Fibroblast of skin of back (primary cell): Measurements from ENCODE around the gene PCDHB11.
"Not testable (repeated sequence)": the region's sequence is repeated elsewhere in the genome, so short reads cannot be mapped to it uniquely, and the experiment has no call there.

Experiments
- DNase-seq: peaks from one replicate; pipeline ENCODE4 v3.0.0-alpha.2; 2013

The PCDHB11 gene

GRCh38 chr5:141186897-141187512 is 12.4 kb upstream of the PCDHB11 start, which contains the start of gene PCDHB9:
PCDHB9 (plus strand) TSS chr5:141187161; CDS start chr5:141187319, 158 bp downstream.
- peak; percentile 7 for DNase-seq

- not testable (repeated sequence) for DNase-seq
These were observed 10.7 kb upstream of the PCDHB11 start for GRCh38 chr5:141188682-141189081.

GRCh38 chr5:141189131-141189530 is 10.3 kb upstream of the PCDHB11 start:
- DNase-seq: not testable (repeated sequence)

GRCh38 chr5:141192110-141192725 is 7.2 kb upstream of the PCDHB11 start, which contains the start of gene PCDHB10:
PCDHB10 (plus strand) TSS chr5:141192353; CDS start chr5:141192553, 200 bp downstream.
- DNase-seq: peak; percentile 7

- DNase-seq: not testable (repeated sequence)
These were observed 5.1 kb upstream of the PCDHB11 start for GRCh38 chr5:141194332-141194731.

GRCh38 chr5:141196363-141196762 is 3.1 kb upstream of the PCDHB11 start:
- no peak for DNase-seq

- DNase-seq: not testable (repeated sequence)
These were observed 1.7 kb downstream of the PCDHB11 start for GRCh38 chr5:141201126-141201525.

- not testable (repeated sequence) for DNase-seq
These were observed 2.2 kb downstream of the PCDHB11 start for GRCh38 chr5:141201646-141202045.

GRCh38 chr5:141208478-141208877 is 9.1 kb downstream of the PCDHB11 start, which contains the start of gene PCDHB12:
PCDHB12 (plus strand) TSS chr5:141208719; CDS start chr5:141208908, 189 bp downstream.
- no peak for DNase-seq

- not testable (repeated sequence) for DNase-seq
These were observed 10.9 kb downstream of the PCDHB11 start for GRCh38 chr5:141210281-141210680.

GRCh38 chr5:141210849-141211248 is 11.4 kb downstream of the PCDHB11 start:
- DNase-seq: not testable (repeated sequence)

- DNase-seq: peak; percentile 9
These were observed 14.4 kb downstream of the PCDHB11 start, which contains the start of gene PCDHB13 for GRCh38 chr5:141213656-141214339. PCDHB13 (plus strand) TSS chr5:141213919; CDS start chr5:141214124, 205 bp downstream.

GRCh38 chr5:141214583-141214982 is 15.2 kb downstream of the PCDHB11 start:
- DNase-seq: not testable (repeated sequence)

GRCh38 chr5:141215504-141215903 is 16.1 kb downstream of the PCDHB11 start:
- DNase-seq: not testable (repeated sequence)

- DNase-seq: not testable (repeated sequence)
These were observed 16.6 kb downstream of the PCDHB11 start for GRCh38 chr5:141216035-141216434.

- peak; percentile 12 for DNase-seq
These were observed 23.8 kb downstream of the PCDHB11 start, which contains the start of gene PCDHB14 for GRCh38 chr5:141223112-141223783. PCDHB14 (plus strand) TSS chr5:141223343; CDS start chr5:141223506, 163 bp downstream.

GRCh38 chr5:141224844-141225243 is 25.4 kb downstream of the PCDHB11 start:
- DNase-seq: not testable (repeated sequence)

- not testable (repeated sequence) for DNase-seq
These were observed 26.0 kb downstream of the PCDHB11 start for GRCh38 chr5:141225421-141225820.

GRCh38 chr5:141234109-141234667 is 34.8 kb downstream of the PCDHB11 start:
- DNase-seq: peak; percentile 3

GRCh38 chr5:141235922-141236321 is 36.5 kb downstream of the PCDHB11 start:
- not testable (repeated sequence) for DNase-seq

GRCh38 chr5:141236516-141237313 is 37.3 kb downstream of the PCDHB11 start:
- DNase-seq: no peak
